Vagina (tissue), 2 donors: Measurements from ENCODE around the gene CCR9. TPM values are rescaled to one million over a fixed set of nuclear protein-coding genes. Genes with fewer than 3 reads are reported as not detected.

Experiments used
- DNase-seq, 2 donors: peaks; one replicate each; pipeline ENCODE4 v3.0.0-alpha.2; 2017; ENCODE audit errors: extremely low spot score in 2 of 2
- H3K27ac ChIP-seq: fragments of 200-600 bp; sonication (generic); one replicate; pipeline ENCODE4 v1.5.1; 2019
- H3K27me3 ChIP-seq: fragments of 200-600 bp; sonication (generic); one replicate; pipeline ENCODE4 v1.5.1; 2019
- H3K36me3 ChIP-seq, 2 donors: fragments of 200-600 bp; sonication (generic); one replicate each; pipeline ENCODE4 v1.5.1; 2017 to 2019
- H3K4me1 ChIP-seq: fragments of 200-600 bp; sonication (generic); one replicate; pipeline ENCODE4 v1.5.1; 2019
- H3K4me3 ChIP-seq, 2 donors: fragments of 200-600 bp; sonication (generic); 1 replicate in 1 of 2; 2 replicates in 1 of 2; pipeline ENCODE4 v1.5.1; 2016 to 2019
- H3K9me3 ChIP-seq: fragments of 200-600 bp; sonication (generic); one replicate; pipeline ENCODE4 v1.5.1; 2019
- CTCF ChIP-seq, 3 experiments: fragments of 450-650 bp in 2 of 3; fragments of 200-600 bp in 1 of 3; sonication (generic) in 1 of 3; IDR thresholded peaks; one replicate each; pipeline ENCODE4 v1.5.1; 2017 to 2019; ENCODE audit warnings: antibody characterized with exemption in 3 of 3, mild to moderate bottlenecking in 2 of 3, moderate library complexity in 2 of 3
- POLR2A ChIP-seq, 2 donors: fragments of 450-650 bp; IDR thresholded peaks; one replicate each; pipeline ENCODE4 v1.6.1; 2017; ENCODE audit warnings: antibody characterized with exemption in 2 of 2, mild to moderate bottlenecking in 2 of 2, moderate library complexity in 2 of 2
- POLR2AphosphoS5 ChIP-seq, 2 donors: sonication (generic); formaldehyde crosslinking; IDR thresholded peaks; one replicate each; pipeline ENCODE4 v1.9.0; 2017; ENCODE audit warnings: antibody characterized with exemption in 2 of 2, mild to moderate bottlenecking in 2 of 2, low read depth in 1 of 2; ENCODE audit not compliant: insufficient read depth in 1 of 2
- intact Hi-C: fragments of 100-400 bp; cut with DNase I; formaldehyde crosslinking; loops from one replicate; pipeline ENCODE4 v1.15.1; 2023
- total RNA-seq: library from RNA; depleted of rRNA; stranded (reverse); fragments of >200 nt; gene quantifications from one replicate; pipeline ENCODE4 v1.2.3, GENCODE V29; 2016

The CCR9 gene
- total RNA-seq, 1 donor from 2014 or later = not detected

- intact Hi-C loops = no loop called here
Observed at GRCh38 chr3:45887285-45887684, 942 bp downstream of the CCR9 start.

GRCh38 chr3:45887759-45888511, 1.6 kb downstream of the CCR9 start:
- H3K36me3 ChIP-seq = no peaks in the 10 kb centered on the region
- no peak for DNase-seq
- no peak overlapping the region for H3K27ac ChIP-seq
- H3K27me3 ChIP-seq = no peaks in the 10 kb centered on the region
- H3K9me3 ChIP-seq = no peaks in the 10 kb centered on the region
- H3K4me1 ChIP-seq = no peaks in the 10 kb centered on the region
- TF ChIP-seq POLR2A (IDR thresholded peaks at IDR 0.05) (no peak), POLR2AphosphoS5 (IDR thresholded peaks at IDR 0.05; ENCODE audit: insufficient read depth in 1 of 2, low read depth in 1 of 2) (no peak), CTCF (IDR thresholded peaks at IDR 0.05) (no peak)
- H3K4me3 ChIP-seq = no peak overlapping the region
- intact Hi-C loops = no loop called here

More at GRCh38 chr3:45887285-45887684, 942 bp downstream of the CCR9 start:
- TF ChIP-seq POLR2A (IDR thresholded peaks at IDR 0.05) = no peak
- no peak for TF ChIP-seq CTCF (IDR thresholded peaks at IDR 0.05)
- no peak for TF ChIP-seq POLR2AphosphoS5 (IDR thresholded peaks at IDR 0.05; ENCODE audit: insufficient read depth in 1 of 2, low read depth in 1 of 2)
- Histone ChIP-seq H3K36me3 (no peaks in the 10 kb centered on the region), H3K27ac (no peak overlapping the region), H3K4me3 (no peak overlapping the region), H3K4me1 (no peaks in the 10 kb centered on the region), H3K27me3 (no peaks in the 10 kb centered on the region), H3K9me3 (no peaks in the 10 kb centered on the region)
- no peak for DNase-seq

DNA sequence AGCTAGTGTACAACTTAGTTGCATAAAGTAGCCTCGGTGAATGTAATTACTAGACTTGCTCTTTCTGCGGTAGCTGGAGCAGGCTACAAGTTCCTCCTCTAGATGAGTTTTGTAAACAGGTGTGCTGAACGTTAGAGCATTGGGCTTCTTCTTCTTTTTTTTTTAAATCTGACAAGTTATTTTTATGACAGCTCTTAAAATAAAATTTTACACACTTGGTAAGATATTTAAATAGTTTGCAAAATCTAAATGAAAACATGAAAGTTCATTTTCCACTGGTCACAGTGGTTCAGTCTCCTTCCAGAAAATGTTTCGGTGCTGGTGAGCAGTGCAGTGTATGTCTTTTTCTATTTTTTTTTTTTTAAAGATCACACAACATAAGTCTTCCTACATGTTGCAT, 3.0 kb downstream of the CCR9 start:
- Histone ChIP-seq H3K27ac (no peak overlapping the region), H3K9me3 (no peaks in the 10 kb centered on the region), H3K4me1 (no peaks in the 10 kb centered on the region), H3K36me3 (no peaks in the 10 kb centered on the region), H3K27me3 (no peaks in the 10 kb centered on the region), H3K4me3 (no peak overlapping the region)
- no peak for DNase-seq
- TF ChIP-seq POLR2AphosphoS5 (IDR thresholded peaks at IDR 0.05; ENCODE audit: insufficient read depth in 1 of 2, low read depth in 1 of 2) = no peak
- no peak for TF ChIP-seq CTCF (IDR thresholded peaks at IDR 0.05)
- TF ChIP-seq POLR2A (IDR thresholded peaks at IDR 0.05) = no peak
- intact Hi-C loops = no loop called here

- no peak for DNase-seq
Observed at GRCh38 chr3:45890405-45890804, 4.1 kb downstream of the CCR9 start.

More at GRCh38 chr3:45890405-45890804, 4.1 kb downstream of the CCR9 start:
- intact Hi-C loops = no loop called here
- TF ChIP-seq POLR2AphosphoS5 (IDR thresholded peaks at IDR 0.05; ENCODE audit: insufficient read depth in 1 of 2, low read depth in 1 of 2) (no peak), CTCF (IDR thresholded peaks at IDR 0.05) (no peak), POLR2A (IDR thresholded peaks at IDR 0.05) (no peak)
- no peaks in the 10 kb centered on the region for H3K4me1 ChIP-seq
- H3K4me3 ChIP-seq = no peak overlapping the region
- no peaks in the 10 kb centered on the region for H3K36me3 ChIP-seq
- no peak overlapping the region for H3K27ac ChIP-seq
- H3K27me3 ChIP-seq = no peaks in the 10 kb centered on the region
- no peaks in the 10 kb centered on the region for H3K9me3 ChIP-seq
